DOHH2 (cell line): ENCODE measurements around the gene SLFNL1.

Source experiments
- CTCF ChIP-seq: fragments of 200-600 bp; sonication (generic); IDR thresholded peaks from one replicate; pipeline ENCODE4 v1.5.1; 2014; ENCODE audit warnings: antibody characterized with exemption, mild to moderate bottlenecking, low read depth, low read length; ENCODE audit not compliant: poor library complexity, severe bottlenecking
- EZH2phosphoT487 ChIP-seq: fragments of 200-600 bp; sonication (generic); IDR thresholded peaks from 2 replicates; pipeline ENCODE4 v1.6.1; 2017; ENCODE audit warnings: borderline replicate concordance, mild to moderate bottlenecking, antibody characterized with exemption, low read length, moderate library complexity, mixed read lengths

- TF ChIP-seq CTCF (no peak), EZH2phosphoT487 (no peak)
These were observed 42.7 kb downstream of the SLFNL1 start for GRCh38 chr1:40978886-40979240.
